Astrocyte of the cerebellum (primary cell): ENCODE results near the gene HAND1.
A peak's percentile ranks its signal among the peaks of the same experiment; 100 is the strongest.

Source experiments
- DNase-seq: peaks from one replicate; pipeline ENCODE4 v3.0.0-alpha.2; 2011; ENCODE audit warnings: low read depth
- H3K4me3 ChIP-seq: 2 replicates; pipeline ENCODE4 v1.5.1; 2011; ENCODE audit warnings: mild to moderate bottlenecking, low read depth, low read length, moderate library complexity
- CTCF ChIP-seq: IDR thresholded peaks from 2 replicates; pipeline ENCODE4 v1.5.1; 2012; ENCODE audit warnings: low read length, low read depth, moderate library complexity, mild to moderate bottlenecking; ENCODE audit errors: missing control alignments
- in situ Hi-C: cut with HindIII; loops from 2 replicates; pipeline ENCODE4 v1.10.0; 2017; ENCODE audit warnings: low sequenced_read_pairs

Gene HAND1

GRCh38 chr5:154522284-154522683 is 44.3 kb upstream of the HAND1 start:
- no peak for DNase-seq
- no peak for TF ChIP-seq CTCF
- no peak overlapping the region for H3K4me3 ChIP-seq
- in situ Hi-C loops = no loop called here

- no peak for DNase-seq
- TF ChIP-seq CTCF = no peak
- in situ Hi-C loops = no loop called here
- no peak overlapping the region for H3K4me3 ChIP-seq
These were observed 43.7 kb upstream of the HAND1 start for GRCh38 chr5:154521756-154522155.

GRCh38 chr5:154520861-154521453 is 42.9 kb upstream of the HAND1 start:
- TF ChIP-seq CTCF = peak; percentile 79
- no peak overlapping the region for H3K4me3 ChIP-seq
- in situ Hi-C loops = no loop called here
- no peak for DNase-seq

- no peak for TF ChIP-seq CTCF
These were observed 41.3 kb upstream of the HAND1 start for GRCh38 chr5:154519359-154519758.

GRCh38 chr5:154518438-154518867 is 40.4 kb upstream of the HAND1 start:
- DNase-seq = no peak
- no peak for TF ChIP-seq CTCF
- H3K4me3 ChIP-seq = no peak overlapping the region
- in situ Hi-C loops = no loop called here

More at GRCh38 chr5:154519359-154519758, 41.3 kb upstream of the HAND1 start:
- no peak overlapping the region for H3K4me3 ChIP-seq
- DNase-seq = peak; percentile 2
- in situ Hi-C loops = no loop called here

GRCh38 chr5:154517810-154518437 is 39.9 kb upstream of the HAND1 start:
- in situ Hi-C loops = no loop called here

More at GRCh38 chr5:154517810-154518437, 39.9 kb upstream of the HAND1 start:
- no peak for DNase-seq
- no peak for TF ChIP-seq CTCF
- H3K4me3 ChIP-seq = no peak overlapping the region
